H1 (cell line): ENCODE results near the gene MKNK2. TPM values are rescaled to one million over a fixed set of nuclear protein-coding genes. Genes with fewer than 3 reads are reported as not detected.

Source experiments
- CTCF ChIA-PET: fragments of 300-600 bp; sonication (Branson Sonifier 250); formaldehyde crosslinking; loops from one replicate; lab custom pipeline; 2021; ENCODE audit not compliant: partially characterized antibody; lab: Charles Lee
- POLR2A ChIA-PET: fragments of 300-600 bp; sonication (Branson Sonifier 250); formaldehyde crosslinking; loops from one replicate; lab custom pipeline; 2021; ENCODE audit warnings: inconsistent platforms; ENCODE audit not compliant: partially characterized antibody; lab: Charles Lee
- DNase-seq, 2 experiments: peaks; one replicate each; pipeline versions ENCODE4 v3.0.0 to v3.0.0-alpha.2; 2010 to 2022; ENCODE audit warnings: low spot score in 2 of 2, low read depth in 1 of 2, mixed read lengths in 1 of 2
- FAIRE-seq: peaks from 2 replicates; lab custom pipeline; 2011; peaks lifted over from hg19 to GRCh38; lab: Jason Lieb, UNC
- H2AFZ ChIP-seq: 2 replicates; pipeline ENCODE4 v1.8.1; 2012; ENCODE audit warnings: low read length, inconsistent platforms
- H2AK5ac ChIP-seq: 2 replicates; pipeline ENCODE4 v1.6.1; 2013; ENCODE audit warnings: low read depth, low read length
- H2BK120ac ChIP-seq: replicated peaks from 2 replicates; pipeline ENCODE3; 2013; ENCODE audit warnings: low read depth, low read length, inconsistent platforms
- H2BK12ac ChIP-seq: 2 replicates; pipeline ENCODE4 v1.6.1; 2013; ENCODE audit warnings: low read depth, low read length
- H2BK15ac ChIP-seq: 2 replicates; pipeline ENCODE4 v1.6.1; 2013; ENCODE audit warnings: low read length
- H2BK20ac ChIP-seq: 2 replicates; pipeline ENCODE4 v1.6.1; 2013; ENCODE audit warnings: low read length
- H2BK5ac ChIP-seq: 2 replicates; pipeline ENCODE4 v1.6.1; 2013; ENCODE audit warnings: low read depth, low read length
- H3K14ac ChIP-seq: 2 replicates; pipeline ENCODE4 v1.6.1; 2013; ENCODE audit warnings: inconsistent platforms; ENCODE audit not compliant: insufficient read length
- H3K18ac ChIP-seq: 2 replicates; pipeline ENCODE4 v1.6.1; 2013; ENCODE audit warnings: low read length; ENCODE audit errors: extremely low read depth
- H3K23ac ChIP-seq: 2 replicates; pipeline ENCODE4 v1.6.1; 2013; ENCODE audit warnings: inconsistent platforms; ENCODE audit not compliant: insufficient read length
- H3K23me2 ChIP-seq: 2 replicates; pipeline ENCODE4 v1.6.1; 2013; ENCODE audit warnings: low read depth, low read length
- H3K27ac ChIP-seq: 2 replicates; pipeline ENCODE4 v1.6.1; 2011; ENCODE audit warnings: low read depth, low read length, inconsistent platforms
- H3K27me3 ChIP-seq, 4 experiments: replicated peaks in 1 of 4; 1 replicate in 1 of 4; 2 replicates in 3 of 4; pipeline versions ENCODE4 v1.6.1 to v1.8.1; 2011 to 2013; ENCODE audit warnings: low read length in 3 of 4, mild to moderate bottlenecking in 3 of 4, inconsistent platforms in 2 of 4, mixed read lengths in 2 of 4, moderate library complexity in 1 of 4; ENCODE audit not compliant: control insufficient read depth in 3 of 4, insufficient read depth in 3 of 4; ENCODE audit errors: extremely low read depth in 1 of 4
- H3K36me3 ChIP-seq, 4 experiments: 2 replicates each; pipeline versions ENCODE4 v1.6.1 to v1.8.1; 2011 to 2013; ENCODE audit warnings: mild to moderate bottlenecking in 4 of 4, low read length in 3 of 4, moderate library complexity in 2 of 4, control low read depth in 1 of 4, inconsistent platforms in 1 of 4; ENCODE audit not compliant: insufficient read depth in 4 of 4, control insufficient read depth in 2 of 4
- H3K4ac ChIP-seq: replicated peaks from 2 replicates; pipeline ENCODE3; 2013; ENCODE audit warnings: low read length, low read depth, mixed read lengths, inconsistent platforms; ENCODE audit not compliant: insufficient read length
- H3K4me1 ChIP-seq, 4 experiments: replicated peaks in 1 of 4; 1 replicate in 1 of 4; 2 replicates in 3 of 4; pipeline versions ENCODE4 v1.6.1 to v1.8.1; 2011 to 2013; ENCODE audit warnings: low read length in 3 of 4, inconsistent platforms in 2 of 4, mixed read lengths in 1 of 4; ENCODE audit not compliant: insufficient read depth in 4 of 4, control insufficient read depth in 3 of 4
- H3K4me2 ChIP-seq, 2 experiments: 2 replicates each; pipeline versions ENCODE4 v1.6.1 to v1.8.1; 2011 to 2013; ENCODE audit warnings: low read depth in 2 of 2, low read length in 2 of 2, control low read depth in 1 of 2, inconsistent platforms in 1 of 2, mild to moderate bottlenecking in 1 of 2; ENCODE audit not compliant: insufficient read depth in 1 of 2
- H3K4me3 ChIP-seq, 4 experiments: fragments of 200-600, 300-600 bp in 1 of 4; sonication (generic), shearing (Covaris generic), sonication (Bioruptor Twin) in 1 of 4; 2 replicates each; pipeline versions ENCODE4 v1.5.1 to v1.8.1; 2011 to 2016; ENCODE audit warnings: low read length in 4 of 4, low read depth in 3 of 4, control low read depth in 2 of 4, inconsistent platforms in 2 of 4, mild to moderate bottlenecking in 2 of 4, mixed read lengths in 1 of 4, moderate library complexity in 1 of 4; ENCODE audit not compliant: insufficient read depth in 2 of 4; ENCODE audit errors: extremely low read depth in 1 of 4
- H3K56ac ChIP-seq: replicated peaks from 2 replicates; pipeline ENCODE3; 2013; ENCODE audit warnings: low read depth, mild to moderate bottlenecking, mixed read lengths, low read length, inconsistent platforms; ENCODE audit not compliant: insufficient read length
- H3K79me1 ChIP-seq: 2 replicates; pipeline ENCODE4 v1.6.1; 2013; ENCODE audit warnings: low read depth, low read length, control low read depth
- H3K79me2 ChIP-seq, 2 experiments: 2 replicates each; pipeline versions ENCODE4 v1.6.1 to v1.8.1; 2012 to 2013; ENCODE audit warnings: low read length in 2 of 2, mild to moderate bottlenecking in 2 of 2, inconsistent platforms in 1 of 2; ENCODE audit not compliant: insufficient read depth in 2 of 2, control insufficient read depth in 1 of 2
- H3K9ac ChIP-seq, 4 experiments: replicated peaks in 1 of 4; 1 replicate in 1 of 4; 2 replicates in 3 of 4; pipeline versions ENCODE4 v1.6.1 to v1.8.1; 2011 to 2013; ENCODE audit warnings: low read depth in 3 of 4, low read length in 3 of 4, control low read depth in 2 of 4, mild to moderate bottlenecking in 2 of 4, moderate library complexity in 2 of 4, inconsistent platforms in 1 of 4; ENCODE audit errors: extremely low read depth in 1 of 4
- H3K9me3 ChIP-seq, 2 experiments: 2 replicates each; pipeline versions ENCODE4 v1.6.1 to v1.8.1; 2012 to 2013; ENCODE audit warnings: mild to moderate bottlenecking in 2 of 2, moderate library complexity in 2 of 2, control low read depth in 1 of 2, inconsistent platforms in 1 of 2, low read depth in 1 of 2, low read length in 1 of 2, mixed read lengths in 1 of 2; ENCODE audit not compliant: insufficient read depth in 2 of 2
- H4K20me1 ChIP-seq, 2 experiments: replicated peaks in 1 of 2; 2 replicates each; pipeline versions ENCODE3 to v1.8.1; 2011 to 2013; ENCODE audit warnings: inconsistent platforms in 2 of 2, low read length in 2 of 2, mild to moderate bottlenecking in 1 of 2; ENCODE audit not compliant: insufficient read depth in 2 of 2, control insufficient read depth in 1 of 2
- H4K5ac ChIP-seq: 2 replicates; pipeline ENCODE4 v1.6.1; 2013; ENCODE audit warnings: low read length, low read depth, mixed read lengths, inconsistent platforms; ENCODE audit not compliant: insufficient read length
- H4K8ac ChIP-seq: 2 replicates; pipeline ENCODE4 v1.8.0; 2013; ENCODE audit warnings: mild to moderate bottlenecking, moderate library complexity, low read length, inconsistent platforms; ENCODE audit not compliant: insufficient read depth; ENCODE audit errors: extremely low read depth
- H4K91ac ChIP-seq: replicated peaks from 2 replicates; pipeline ENCODE3; 2013; ENCODE audit warnings: low read length, mixed read lengths, inconsistent platforms; ENCODE audit not compliant: insufficient read length
- RBBP5 ChIP-seq: IDR thresholded peaks from 2 replicates; pipeline ENCODE4 v1.7.1; 2012; ENCODE audit warnings: low read depth, mild to moderate bottlenecking, inconsistent platforms, low read length, moderate library complexity, borderline replicate concordance
- TAF1 ChIP-seq: IDR thresholded peaks from 2 replicates; pipeline ENCODE4 v1.6.1; 2011; ENCODE audit warnings: mild to moderate bottlenecking, low read depth, low read length
- WGBS, 2 experiments: shearing (Covaris generic) in 1 of 2; methylation state at CpG; one replicate each; pipeline versions ENCODE4 v1.1.6 to v1.1.7; 2013 to 2015; ENCODE audit warnings: low lambda C conversion rate in 2 of 2, mixed read lengths in 2 of 2, inconsistent platforms in 1 of 2, low coverage in 1 of 2, missing lambda C conversion rate in 1 of 2; ENCODE audit not compliant: insufficient replicate concordance in 2 of 2, insufficient coverage in 1 of 2, insufficient read length in 1 of 2; ENCODE audit errors: extremely low coverage in 1 of 2, missing lambda C conversion rate in 1 of 2; 5-methylcytosine and 5-hydroxymethylcytosine counted together
- polyA plus RNA-seq, 7 experiments: library from polyadenylated mRNA; depleted of rRNA in 3 of 7; stranded (reverse) in 5 of 7; unstranded in 2 of 7; fragments of >200 nt in 5 of 7; fragments of 200-250 nt in 2 of 7; gene quantifications; 1 replicate in 5 of 7; 2 replicates in 1 of 7; 4 replicates in 1 of 7; pipeline versions ENCODE4 v1.2.1 to v1.2.3, GENCODE V29; 2011 to 2013; ENCODE audit warnings: missing spikeins in 2 of 7, mixed read lengths in 2 of 7
- total RNA-seq: library from RNA; stranded (reverse); fragmentation: NEBNext Ultra II Directional; extraction: Animal tissue kit (Norgen Biotek cat#: 25700); gene quantifications from 2 replicates; pipeline ENCODE4 v1.2.1, GENCODE V29; 2021

Gene MKNK2
- total and polyA plus RNA-seq, 2 of the 8 experiments (the other 6 are each of a cell fraction or from before 2014, with no cell fraction given) = 163 to 166 TPM

DNA sequence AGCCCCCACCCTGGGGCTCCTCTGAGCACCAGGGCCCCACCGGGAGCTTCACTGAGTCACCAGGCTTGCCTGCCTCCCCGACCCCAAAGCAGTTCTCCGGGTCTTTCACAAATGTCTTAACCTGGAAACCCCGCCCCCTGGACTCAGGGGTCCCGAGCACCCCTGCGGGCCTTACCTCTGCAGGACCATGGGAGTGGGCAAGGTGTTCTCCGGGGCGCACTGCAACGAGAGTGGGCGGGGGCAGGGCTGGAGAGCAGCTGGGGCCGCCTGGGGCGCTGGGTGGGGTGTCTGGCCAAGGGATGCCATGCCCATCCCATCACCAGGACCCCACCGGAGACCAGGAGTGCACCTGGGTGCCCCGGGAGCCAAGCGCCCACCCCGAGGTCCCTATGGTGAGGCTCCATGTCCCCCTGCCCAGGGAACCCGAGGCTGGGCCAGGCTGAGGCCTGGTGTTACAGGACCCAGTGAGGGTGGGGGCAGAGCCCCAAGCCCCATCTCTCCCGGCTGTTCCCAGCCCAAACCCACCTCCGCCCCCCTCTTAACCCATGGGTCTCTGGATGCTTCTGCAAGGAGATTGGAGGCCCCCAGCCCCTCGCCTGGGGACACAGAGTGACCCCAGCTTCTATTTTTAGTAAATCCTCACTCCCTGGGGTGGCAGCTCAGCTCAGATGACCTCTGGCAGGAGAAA is 10.9 kb downstream of the MKNK2 start:
- H4K5ac ChIP-seq = no peak overlapping the region
- H2AFZ ChIP-seq = no peak overlapping the region
- H3K4me2 ChIP-seq = no peak overlapping the region
- DNase-seq = no peak
- no peak overlapping the region for H2BK12ac ChIP-seq
- no peak overlapping the region for H2BK120ac ChIP-seq
- peaks cover 7 to 39% (median 29%) of the 10 kb centered on the region in 4 experiments for H3K36me3 ChIP-seq
- no peak overlapping the region for H2BK15ac ChIP-seq
- H4K8ac ChIP-seq = peak overlapping the region; percentile 14; the same call in 1 of the 2 replicates
- no peaks in the 10 kb centered on the region for H3K27me3 ChIP-seq
- 90% methylated on average over 13 of the region's 20 CpGs; no CpG with 5 or more reads in 1 of the 2 experiments for WGBS, 2 experiments
- POLR2A ChIA-PET = interaction anchor here (22.2 to 27.5 kb wide), 2 partner anchors 8 to 11 kb away, joined by 524 read pairs; partner anchors contain the start of gene MKNK2
- H3K79me1 ChIP-seq = peaks cover 6% of the 10 kb centered on the region
- H3K27ac ChIP-seq = peak overlapping the region; percentile 93; the same call in 1 of the 2 replicates
- H3K18ac ChIP-seq = no peak overlapping the region
- no peak overlapping the region for H3K23ac ChIP-seq
- H3K4me3 ChIP-seq = no peak overlapping the region
- H4K91ac ChIP-seq = no peak overlapping the region
- no peak overlapping the region for H3K14ac ChIP-seq
- no peak overlapping the region for H3K56ac ChIP-seq
- CTCF ChIA-PET = interaction anchor here (0.8 to 1.2 kb wide), 4 partner anchors 11 to 23 kb away, joined by 3 to 5 read pairs (median 4); no protein-coding TSS in a partner anchor
- H3K9me3 ChIP-seq = peaks cover 7 to 8% of the 10 kb centered on the region in 2 experiments; a peak in 1 of 4 replicates
- peaks cover 3 to 24% of the 10 kb centered on the region in 2 experiments for H4K20me1 ChIP-seq
- peaks cover 0 to 5% of the 10 kb centered on the region in 2 experiments; a peak in 1 of 4 replicates for H3K79me2 ChIP-seq
- H3K4me1 ChIP-seq = peaks cover 0 to 23% (median 14%) of the 10 kb centered on the region in 4 experiments; a peak in 6 of 7 replicates
- no peak overlapping the region for H2BK20ac ChIP-seq
- TF ChIP-seq TAF1 (no peak), RBBP5 (no peak)
- no peak overlapping the region for H2AK5ac ChIP-seq
- FAIRE-seq = no peak
- no peak overlapping the region for H2BK5ac ChIP-seq
- no peaks in the 10 kb centered on the region for H3K23me2 ChIP-seq
- no peak overlapping the region for H3K4ac ChIP-seq
- H3K9ac ChIP-seq = no peak overlapping the region
